Neural cell (in vitro differentiated cells): ENCODE measurements around the gene MEGF11. TPM values are rescaled to one million over a fixed set of nuclear protein-coding genes. Genes with fewer than 3 reads are reported as not detected.

ENCODE experiments used
- H2AFZ ChIP-seq: fragments of 200-600, 300-800 bp; sonication (generic), shearing (Covaris generic); 2 replicates; pipeline ENCODE4 v1.6.0; 2014; ENCODE audit warnings: low read depth, mild to moderate bottlenecking, antibody characterized with exemption, low read length, moderate library complexity
- H3F3A ChIP-seq: fragments of 200-600 bp; shearing (Covaris generic); 2 replicates; pipeline ENCODE4 v1.6.1; 2016; ENCODE audit warnings: mild to moderate bottlenecking, moderate library complexity, mixed read lengths, antibody characterized with exemption, low read length; ENCODE audit not compliant: insufficient read depth, poor library complexity, severe bottlenecking
- H3K27ac ChIP-seq: fragments of 200-600, 300-800 bp; sonication (generic), shearing (Covaris generic); 2 replicates; pipeline ENCODE4 v1.5.1; 2014; ENCODE audit warnings: mild to moderate bottlenecking, low read length, moderate library complexity
- H3K27me3 ChIP-seq: fragments of 300-800, 200-600 bp; sonication (generic), shearing (Covaris generic); 2 replicates; pipeline ENCODE4 v1.6.0; 2014; ENCODE audit warnings: mild to moderate bottlenecking, low read depth, low read length, moderate library complexity; ENCODE audit not compliant: insufficient read depth
- H3K36me3 ChIP-seq: fragments of 300-800, 200-600 bp; sonication (generic), shearing (Covaris generic); 2 replicates; pipeline ENCODE4 v1.5.1; 2014; ENCODE audit warnings: mild to moderate bottlenecking, antibody characterized with exemption, low read length, moderate library complexity; ENCODE audit not compliant: insufficient read depth
- H3K4me2 ChIP-seq: fragments of 300-800, 200-600 bp; sonication (generic), shearing (Covaris generic); 2 replicates; pipeline ENCODE4 v1.6.0; 2014; ENCODE audit warnings: mild to moderate bottlenecking, low read length
- H3K4me3 ChIP-seq: fragments of 300-800, 200-600 bp; sonication (generic), shearing (Covaris generic); 2 replicates; pipeline ENCODE4 v1.5.1; 2014; ENCODE audit warnings: mild to moderate bottlenecking, low read length, moderate library complexity
- H3K79me2 ChIP-seq: fragments of 200-600 bp; shearing (Covaris generic); replicated peaks from 2 replicates; pipeline ENCODE4 v1.6.0; 2014; ENCODE audit warnings: mild to moderate bottlenecking, low read length, moderate library complexity; ENCODE audit not compliant: insufficient read depth
- H3K9ac ChIP-seq: fragments of 300-800, 200-600 bp; sonication (generic), shearing (Covaris generic); 2 replicates; pipeline ENCODE4 v1.6.1; 2016; ENCODE audit warnings: mild to moderate bottlenecking, low read length, mixed read lengths
- H3K9me2 ChIP-seq: fragments of 200-600 bp; shearing (Covaris generic); 2 replicates; pipeline ENCODE4 v1.6.1; 2016; ENCODE audit warnings: mild to moderate bottlenecking, low read length, mixed read lengths; ENCODE audit not compliant: insufficient read depth
- H3K9me3 ChIP-seq: fragments of 200-600, 300-800 bp; sonication (generic), shearing (Covaris generic); 2 replicates; pipeline ENCODE4 v1.6.1; 2016; ENCODE audit warnings: mild to moderate bottlenecking, mixed run types, low read length, moderate library complexity, mixed read lengths
- H4K20me1 ChIP-seq: fragments of 200-600 bp; shearing (Covaris generic); 2 replicates; pipeline ENCODE4 v1.6.1; 2016; ENCODE audit warnings: mild to moderate bottlenecking, mixed run types; ENCODE audit not compliant: insufficient read depth
- EP300 ChIP-seq: fragments of 450-650 bp; conservative IDR thresholded peaks from 2 replicates; pipeline ENCODE4 v1.6.1; 2014; ENCODE audit warnings: antibody characterized with exemption, mild to moderate bottlenecking, moderate library complexity; ENCODE audit not compliant: poor library complexity, severe bottlenecking
- EZH2 ChIP-seq: fragments of 200-600, 300-800 bp; shearing (Covaris generic), sonication (generic); IDR thresholded peaks from 2 replicates; pipeline ENCODE4 v1.6.1; 2014; ENCODE audit warnings: antibody characterized with exemption, low read length, borderline replicate concordance, mild to moderate bottlenecking; ENCODE audit not compliant: insufficient read depth, poor library complexity, severe bottlenecking
- MXI1 ChIP-seq: fragments of 450-650 bp; conservative IDR thresholded peaks from 2 replicates; pipeline ENCODE4 v1.6.1; 2014; ENCODE audit warnings: antibody characterized with exemption, mild to moderate bottlenecking; ENCODE audit not compliant: poor library complexity, severe bottlenecking
- POLR2AphosphoS5 ChIP-seq: IDR thresholded peaks from 2 replicates; pipeline ENCODE4 v1.6.1; 2012
- RAD21 ChIP-seq: fragments of 450-650 bp; conservative IDR thresholded peaks from 2 replicates; pipeline ENCODE4 v1.6.1; 2014; ENCODE audit warnings: antibody characterized with exemption, mild to moderate bottlenecking, moderate library complexity
- SMC3 ChIP-seq: fragments of 450-650 bp; conservative IDR thresholded peaks from 2 replicates; pipeline ENCODE4 v1.6.1; 2014; ENCODE audit warnings: antibody characterized with exemption, mild to moderate bottlenecking, moderate library complexity; ENCODE audit not compliant: poor library complexity
- TAF1 ChIP-seq: IDR thresholded peaks from 2 replicates; pipeline ENCODE4 v1.6.1; 2012; ENCODE audit warnings: low read depth
- polyA plus RNA-seq: library from polyadenylated mRNA; depleted of rRNA; stranded (reverse); fragments of >200 nt; gene quantifications from 2 replicates; pipeline ENCODE4 v1.2.3, GENCODE V29; 2014
- TF ChIP-seq, protein P1 (sequence below): fragments of 450-650 bp; IDR thresholded peaks from 2 replicates; pipeline ENCODE4 v1.5.1; 2014; ENCODE audit warnings: antibody characterized with exemption, mild to moderate bottlenecking, moderate library complexity; ENCODE audit not compliant: poor library complexity, severe bottlenecking
- TF ChIP-seq, protein P2 (sequence below): IDR thresholded peaks from 2 replicates; pipeline ENCODE4 v1.6.1; 2012; ENCODE audit warnings: borderline replicate concordance

Gene MEGF11
- polyA plus RNA-seq, 1 donor from 2014 or later = 0.64 TPM

DNA sequence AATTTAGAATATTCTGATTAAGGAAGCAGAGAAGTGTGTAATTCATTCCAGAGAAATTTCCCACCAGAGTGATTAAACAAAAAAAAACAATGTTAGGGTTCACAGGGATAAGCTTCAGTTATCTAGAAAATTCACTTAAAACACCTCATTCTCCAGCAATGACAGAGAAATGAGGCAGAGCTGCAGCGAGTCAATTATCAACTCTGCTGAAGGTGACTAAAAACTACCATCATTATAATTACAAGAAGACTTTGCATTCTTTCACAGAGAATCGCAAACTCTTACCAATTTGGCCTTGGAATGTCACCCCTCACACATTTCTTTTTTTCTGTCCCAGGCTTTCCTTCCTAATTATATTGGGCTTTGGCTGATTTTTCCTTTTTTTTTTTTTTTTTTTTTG is 267.1 kb downstream of the MEGF11 start:
- no peaks in the 10 kb centered on the region for H3K79me2 ChIP-seq
- TF ChIP-seq EZH2 (no peak), SMC3 (no peak), EP300 (no peak), TAF1 (no peak), MXI1 (no peak), POLR2AphosphoS5 (no peak), RAD21 (no peak)
- TF ChIP-seq, protein P1, sequence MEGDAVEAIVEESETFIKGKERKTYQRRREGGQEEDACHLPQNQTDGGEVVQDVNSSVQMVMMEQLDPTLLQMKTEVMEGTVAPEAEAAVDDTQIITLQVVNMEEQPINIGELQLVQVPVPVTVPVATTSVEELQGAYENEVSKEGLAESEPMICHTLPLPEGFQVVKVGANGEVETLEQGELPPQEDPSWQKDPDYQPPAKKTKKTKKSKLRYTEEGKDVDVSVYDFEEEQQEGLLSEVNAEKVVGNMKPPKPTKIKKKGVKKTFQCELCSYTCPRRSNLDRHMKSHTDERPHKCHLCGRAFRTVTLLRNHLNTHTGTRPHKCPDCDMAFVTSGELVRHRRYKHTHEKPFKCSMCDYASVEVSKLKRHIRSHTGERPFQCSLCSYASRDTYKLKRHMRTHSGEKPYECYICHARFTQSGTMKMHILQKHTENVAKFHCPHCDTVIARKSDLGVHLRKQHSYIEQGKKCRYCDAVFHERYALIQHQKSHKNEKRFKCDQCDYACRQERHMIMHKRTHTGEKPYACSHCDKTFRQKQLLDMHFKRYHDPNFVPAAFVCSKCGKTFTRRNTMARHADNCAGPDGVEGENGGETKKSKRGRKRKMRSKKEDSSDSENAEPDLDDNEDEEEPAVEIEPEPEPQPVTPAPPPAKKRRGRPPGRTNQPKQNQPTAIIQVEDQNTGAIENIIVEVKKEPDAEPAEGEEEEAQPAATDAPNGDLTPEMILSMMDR = no peak
- TF ChIP-seq, protein P2, sequence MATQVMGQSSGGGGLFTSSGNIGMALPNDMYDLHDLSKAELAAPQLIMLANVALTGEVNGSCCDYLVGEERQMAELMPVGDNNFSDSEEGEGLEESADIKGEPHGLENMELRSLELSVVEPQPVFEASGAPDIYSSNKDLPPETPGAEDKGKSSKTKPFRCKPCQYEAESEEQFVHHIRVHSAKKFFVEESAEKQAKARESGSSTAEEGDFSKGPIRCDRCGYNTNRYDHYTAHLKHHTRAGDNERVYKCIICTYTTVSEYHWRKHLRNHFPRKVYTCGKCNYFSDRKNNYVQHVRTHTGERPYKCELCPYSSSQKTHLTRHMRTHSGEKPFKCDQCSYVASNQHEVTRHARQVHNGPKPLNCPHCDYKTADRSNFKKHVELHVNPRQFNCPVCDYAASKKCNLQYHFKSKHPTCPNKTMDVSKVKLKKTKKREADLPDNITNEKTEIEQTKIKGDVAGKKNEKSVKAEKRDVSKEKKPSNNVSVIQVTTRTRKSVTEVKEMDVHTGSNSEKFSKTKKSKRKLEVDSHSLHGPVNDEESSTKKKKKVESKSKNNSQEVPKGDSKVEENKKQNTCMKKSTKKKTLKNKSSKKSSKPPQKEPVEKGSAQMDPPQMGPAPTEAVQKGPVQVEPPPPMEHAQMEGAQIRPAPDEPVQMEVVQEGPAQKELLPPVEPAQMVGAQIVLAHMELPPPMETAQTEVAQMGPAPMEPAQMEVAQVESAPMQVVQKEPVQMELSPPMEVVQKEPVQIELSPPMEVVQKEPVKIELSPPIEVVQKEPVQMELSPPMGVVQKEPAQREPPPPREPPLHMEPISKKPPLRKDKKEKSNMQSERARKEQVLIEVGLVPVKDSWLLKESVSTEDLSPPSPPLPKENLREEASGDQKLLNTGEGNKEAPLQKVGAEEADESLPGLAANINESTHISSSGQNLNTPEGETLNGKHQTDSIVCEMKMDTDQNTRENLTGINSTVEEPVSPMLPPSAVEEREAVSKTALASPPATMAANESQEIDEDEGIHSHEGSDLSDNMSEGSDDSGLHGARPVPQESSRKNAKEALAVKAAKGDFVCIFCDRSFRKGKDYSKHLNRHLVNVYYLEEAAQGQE = no peak
- no peak overlapping the region for H3K27ac ChIP-seq

DNA sequence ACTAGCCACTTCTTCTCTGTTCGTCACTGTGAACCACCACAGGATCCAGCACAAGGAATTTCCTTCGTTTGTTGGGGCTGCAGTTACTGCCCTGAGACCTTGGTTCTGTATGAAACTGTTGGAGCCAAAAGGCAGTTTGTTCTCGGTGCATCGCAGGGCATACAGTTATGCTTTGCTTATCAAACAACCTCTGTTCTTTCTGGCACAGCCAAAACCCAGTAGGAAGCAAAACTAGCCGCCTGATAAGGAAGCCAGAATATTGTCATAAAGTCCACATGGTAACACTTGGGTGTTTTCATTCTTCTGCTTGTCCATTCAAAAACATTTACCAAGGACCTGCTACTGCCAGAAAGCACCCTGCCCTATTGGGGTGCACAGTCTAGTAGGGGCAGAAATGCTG is 268.2 kb downstream of the MEGF11 start:
- H2AFZ ChIP-seq = no peak overlapping the region
- H3K9me2 ChIP-seq = no peaks in the 10 kb centered on the region
- H3F3A ChIP-seq = no peaks in the 10 kb centered on the region
- H3K27me3 ChIP-seq = peaks cover 13% of the 10 kb centered on the region
- TF ChIP-seq, protein P2 = no peak
- no peak for TF ChIP-seq EZH2
- no peak for TF ChIP-seq RAD21
- TF ChIP-seq SMC3 = no peak
- TF ChIP-seq, protein P1 = no peak
- TF ChIP-seq MXI1 = no peak
- TF ChIP-seq EP300 = no peak
- TF ChIP-seq TAF1 = no peak
- no peak for TF ChIP-seq POLR2AphosphoS5
- H3K4me2 ChIP-seq = no peak overlapping the region
- H3K27ac ChIP-seq = no peak overlapping the region
- H3K9me3 ChIP-seq = no peaks in the 10 kb centered on the region
- no peak overlapping the region for H3K4me3 ChIP-seq
- no peak overlapping the region for H3K9ac ChIP-seq
- no peaks in the 10 kb centered on the region for H4K20me1 ChIP-seq
- no peaks in the 10 kb centered on the region for H3K79me2 ChIP-seq
- H3K36me3 ChIP-seq = no peaks in the 10 kb centered on the region

More for the DNA sequence above, 267.1 kb downstream of the MEGF11 start:
- H3K36me3 ChIP-seq = no peaks in the 10 kb centered on the region
- H4K20me1 ChIP-seq = no peaks in the 10 kb centered on the region
- no peaks in the 10 kb centered on the region for H3K9me3 ChIP-seq
- H2AFZ ChIP-seq = no peak overlapping the region
- no peaks in the 10 kb centered on the region for H3K9me2 ChIP-seq
- no peak overlapping the region for H3K9ac ChIP-seq
- no peaks in the 10 kb centered on the region for H3F3A ChIP-seq
- H3K27me3 ChIP-seq = peaks cover 9% of the 10 kb centered on the region
- no peak overlapping the region for H3K4me2 ChIP-seq
- no peak overlapping the region for H3K4me3 ChIP-seq
